Upper lobe of left lung (tissue), 4 donors: Measurements from ENCODE around the gene HPN.

Experiments
- EP300 ChIP-seq, 4 donors: sonication (generic); formaldehyde crosslinking; IDR thresholded peaks; one replicate each; pipeline ENCODE4 v1.5.1; 2017; ENCODE audit warnings: antibody characterized with exemption in 4 of 4, control low read depth in 2 of 4
- POLR2AphosphoS5 ChIP-seq, 2 donors: sonication (generic); formaldehyde crosslinking; IDR thresholded peaks; one replicate each; pipeline ENCODE4 v1.5.1; 2017; ENCODE audit warnings: antibody characterized with exemption in 2 of 2
- TF ChIP-seq, protein P1 (sequence below), 6 experiments: fragments of 450-650 bp in 4 of 6; fragments of 200-600 bp in 2 of 6; sonication (generic) in 2 of 6; IDR thresholded peaks; one replicate each; pipeline ENCODE4 v1.5.1; 2016 to 2019; ENCODE audit warnings: antibody characterized with exemption in 6 of 6

DNA sequence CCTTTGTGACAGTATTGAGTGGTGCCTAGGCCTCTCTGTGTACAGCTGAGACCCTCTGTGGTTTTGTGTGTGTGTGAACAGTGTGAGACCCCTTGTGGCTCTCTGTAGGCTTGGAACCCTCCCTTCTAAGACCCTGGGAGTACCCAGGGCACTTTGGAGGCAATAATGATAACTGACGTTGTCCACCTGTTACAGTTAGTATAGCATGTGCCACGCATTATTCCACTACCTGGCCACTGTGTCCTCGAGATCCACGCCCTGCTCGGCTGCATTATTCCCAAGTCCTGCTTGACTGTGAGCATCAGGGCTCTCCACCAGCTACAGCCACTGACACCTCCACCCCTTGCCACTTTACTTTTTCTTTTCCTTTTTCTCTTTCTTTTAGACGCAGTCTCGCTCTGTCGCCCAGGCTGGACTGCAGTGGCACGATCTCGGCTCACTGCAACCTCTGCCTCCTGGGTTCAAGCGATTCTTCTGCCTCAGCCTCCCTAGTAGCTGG is 39.4 kb upstream of the HPN start:
- TF ChIP-seq, protein P1, sequence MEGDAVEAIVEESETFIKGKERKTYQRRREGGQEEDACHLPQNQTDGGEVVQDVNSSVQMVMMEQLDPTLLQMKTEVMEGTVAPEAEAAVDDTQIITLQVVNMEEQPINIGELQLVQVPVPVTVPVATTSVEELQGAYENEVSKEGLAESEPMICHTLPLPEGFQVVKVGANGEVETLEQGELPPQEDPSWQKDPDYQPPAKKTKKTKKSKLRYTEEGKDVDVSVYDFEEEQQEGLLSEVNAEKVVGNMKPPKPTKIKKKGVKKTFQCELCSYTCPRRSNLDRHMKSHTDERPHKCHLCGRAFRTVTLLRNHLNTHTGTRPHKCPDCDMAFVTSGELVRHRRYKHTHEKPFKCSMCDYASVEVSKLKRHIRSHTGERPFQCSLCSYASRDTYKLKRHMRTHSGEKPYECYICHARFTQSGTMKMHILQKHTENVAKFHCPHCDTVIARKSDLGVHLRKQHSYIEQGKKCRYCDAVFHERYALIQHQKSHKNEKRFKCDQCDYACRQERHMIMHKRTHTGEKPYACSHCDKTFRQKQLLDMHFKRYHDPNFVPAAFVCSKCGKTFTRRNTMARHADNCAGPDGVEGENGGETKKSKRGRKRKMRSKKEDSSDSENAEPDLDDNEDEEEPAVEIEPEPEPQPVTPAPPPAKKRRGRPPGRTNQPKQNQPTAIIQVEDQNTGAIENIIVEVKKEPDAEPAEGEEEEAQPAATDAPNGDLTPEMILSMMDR (IDR thresholded peaks at IDR 0.05): no peak
- TF ChIP-seq POLR2AphosphoS5 (IDR thresholded peaks at IDR 0.05) (no peak), EP300 (IDR thresholded peaks at IDR 0.05) (no peak)
